ENCODE measurements around the gene CHCHD4.

CHCHD4 gene

GRCh38 chr3:14124615-14125192 lies at the start of gene CHCHD4, which contains the start of gene TMEM43:
TSS of gene CHCHD4 (minus strand) at chr3:14124870. CDS start at chr3:14124676, 194 bp downstream.
TSS of gene TMEM43 (plus strand) at chr3:14125052. CDS start at chr3:14125194, 142 bp downstream.
- Histone ChIP-seq H3K36me3 (ENCODE audit: control insufficient read depth in 2 of 2, insufficient read depth in 2 of 2, low read length in 2 of 2) (peaks cover 17 to 25% of the 10 kb centered on the region in 2 donors), H3K4me3 (ENCODE audit: low read length in 2 of 2) (peak within 1 kb of the TSS; percentile 88 to 92), H3K4me1 (ENCODE audit: control insufficient read depth in 2 of 2, insufficient read depth in 2 of 2, low read length in 2 of 2) (peaks cover 24% of the 10 kb centered on the region in 2 donors), H3K27ac (ENCODE audit: low read depth in 2 of 2, low read length in 2 of 2) (peak within 1 kb of the TSS; percentile 91 to 92), H3K9ac (ENCODE audit: low read depth in 1 of 2, low read length in 2 of 2) (peak within 1 kb of the TSS; percentile 93 to 94), H3K27me3 (ENCODE audit: control insufficient read depth in 2 of 2, insufficient read depth in 2 of 2, low read length in 2 of 2) (no peaks in the 10 kb centered on the region), H3K9me3 (ENCODE audit: control insufficient read depth in 2 of 2, low read length in 2 of 2) (no peaks in the 10 kb centered on the region)

GRCh38 chr3:14172496-14172895 lies 47.8 kb upstream of the CHCHD4 start:
- Histone ChIP-seq H3K27me3 (ENCODE audit: control insufficient read depth in 2 of 2, insufficient read depth in 2 of 2, low read length in 2 of 2) (no peaks in the 10 kb centered on the region), H3K36me3 (ENCODE audit: control insufficient read depth in 2 of 2, insufficient read depth in 2 of 2, low read length in 2 of 2) (peaks cover 47 to 50% of the 10 kb centered on the region in 2 donors), H3K4me3 (ENCODE audit: low read length in 2 of 2) (no peak overlapping the region)

GRCh38 chr3:14170531-14171159 lies 46.0 kb upstream of the CHCHD4 start:
- Histone ChIP-seq H3K4me1 (ENCODE audit: control insufficient read depth in 2 of 2, insufficient read depth in 2 of 2, low read length in 2 of 2) (no peaks in the 10 kb centered on the region), H3K9ac (ENCODE audit: low read depth in 1 of 2, low read length in 2 of 2) (no peak overlapping the region), H3K9me3 (ENCODE audit: control insufficient read depth in 2 of 2, low read length in 2 of 2) (no peaks in the 10 kb centered on the region), H3K36me3 (ENCODE audit: control insufficient read depth in 2 of 2, insufficient read depth in 2 of 2, low read length in 2 of 2) (peaks cover 64 to 69% of the 10 kb centered on the region in 2 donors), H3K27ac (ENCODE audit: low read depth in 2 of 2, low read length in 2 of 2) (no peak overlapping the region), H3K4me3 (ENCODE audit: low read length in 2 of 2) (no peak overlapping the region), H3K27me3 (ENCODE audit: control insufficient read depth in 2 of 2, insufficient read depth in 2 of 2, low read length in 2 of 2) (no peaks in the 10 kb centered on the region)

More at GRCh38 chr3:14172496-14172895, 47.8 kb upstream of the CHCHD4 start:
- Histone ChIP-seq H3K4me1 (ENCODE audit: control insufficient read depth in 2 of 2, insufficient read depth in 2 of 2, low read length in 2 of 2) (peaks cover 4 to 5% of the 10 kb centered on the region in 2 donors), H3K9ac (ENCODE audit: low read depth in 1 of 2, low read length in 2 of 2) (no peak overlapping the region), H3K9me3 (ENCODE audit: control insufficient read depth in 2 of 2, low read length in 2 of 2) (no peaks in the 10 kb centered on the region), H3K27ac (ENCODE audit: low read depth in 2 of 2, low read length in 2 of 2) (no peak overlapping the region)

- Histone ChIP-seq H3K9ac (ENCODE audit: low read depth in 1 of 2, low read length in 2 of 2) (no peak overlapping the region), H3K36me3 (ENCODE audit: control insufficient read depth in 2 of 2, insufficient read depth in 2 of 2, low read length in 2 of 2) (peaks cover 72 to 76% of the 10 kb centered on the region in 2 donors), H3K9me3 (ENCODE audit: control insufficient read depth in 2 of 2, low read length in 2 of 2) (no peaks in the 10 kb centered on the region), H3K27me3 (ENCODE audit: control insufficient read depth in 2 of 2, insufficient read depth in 2 of 2, low read length in 2 of 2) (no peaks in the 10 kb centered on the region), H3K4me3 (ENCODE audit: low read length in 2 of 2) (no peak overlapping the region), H3K4me1 (ENCODE audit: control insufficient read depth in 2 of 2, insufficient read depth in 2 of 2, low read length in 2 of 2) (no peaks in the 10 kb centered on the region), H3K27ac (ENCODE audit: low read depth in 2 of 2, low read length in 2 of 2) (no peak overlapping the region)
Observed at GRCh38 chr3:14169871-14170270, 45.2 kb upstream of the CHCHD4 start.

GRCh38 chr3:14169435-14169834 lies 44.8 kb upstream of the CHCHD4 start:
- H3K4me3 ChIP-seq (ENCODE audit: low read length in 2 of 2) = no peak overlapping the region
- no peaks in the 10 kb centered on the region for H3K4me1 ChIP-seq (ENCODE audit: control insufficient read depth in 2 of 2, insufficient read depth in 2 of 2, low read length in 2 of 2)

GRCh38 chr3:14166877-14167603 lies 42.4 kb upstream of the CHCHD4 start:
- no peak overlapping the region for H3K27ac ChIP-seq (ENCODE audit: low read depth in 2 of 2, low read length in 2 of 2)
- peaks cover 0 to 3% of the 10 kb centered on the region in 2 donors for H3K9me3 ChIP-seq (ENCODE audit: control insufficient read depth in 2 of 2, low read length in 2 of 2)
- H3K27me3 ChIP-seq (ENCODE audit: control insufficient read depth in 2 of 2, insufficient read depth in 2 of 2, low read length in 2 of 2) = no peaks in the 10 kb centered on the region
- no peak overlapping the region for H3K9ac ChIP-seq (ENCODE audit: low read depth in 1 of 2, low read length in 2 of 2)
- H3K36me3 ChIP-seq (ENCODE audit: control insufficient read depth in 2 of 2, insufficient read depth in 2 of 2, low read length in 2 of 2) = peaks cover 93 to 95% of the 10 kb centered on the region in 2 donors
- H3K4me1 ChIP-seq (ENCODE audit: control insufficient read depth in 2 of 2, insufficient read depth in 2 of 2, low read length in 2 of 2) = no peaks in the 10 kb centered on the region
- H3K4me3 ChIP-seq (ENCODE audit: low read length in 2 of 2) = no peak overlapping the region

More at GRCh38 chr3:14169435-14169834, 44.8 kb upstream of the CHCHD4 start:
- Histone ChIP-seq H3K27ac (ENCODE audit: low read depth in 2 of 2, low read length in 2 of 2) (no peak overlapping the region), H3K9ac (ENCODE audit: low read depth in 1 of 2, low read length in 2 of 2) (no peak overlapping the region), H3K27me3 (ENCODE audit: control insufficient read depth in 2 of 2, insufficient read depth in 2 of 2, low read length in 2 of 2) (no peaks in the 10 kb centered on the region), H3K36me3 (ENCODE audit: control insufficient read depth in 2 of 2, insufficient read depth in 2 of 2, low read length in 2 of 2) (peaks cover 76 to 81% of the 10 kb centered on the region in 2 donors), H3K9me3 (ENCODE audit: control insufficient read depth in 2 of 2, low read length in 2 of 2) (no peaks in the 10 kb centered on the region)

GRCh38 chr3:14162178-14162577 lies 37.5 kb upstream of the CHCHD4 start:
- Histone ChIP-seq H3K9me3 (ENCODE audit: control insufficient read depth in 2 of 2, low read length in 2 of 2) (peaks cover 3% of the 10 kb centered on the region in 2 donors), H3K9ac (ENCODE audit: low read depth in 1 of 2, low read length in 2 of 2) (no peak overlapping the region), H3K27ac (ENCODE audit: low read depth in 2 of 2, low read length in 2 of 2) (no peak overlapping the region), H3K4me1 (ENCODE audit: control insufficient read depth in 2 of 2, insufficient read depth in 2 of 2, low read length in 2 of 2) (no peaks in the 10 kb centered on the region), H3K4me3 (ENCODE audit: low read length in 2 of 2) (no peak overlapping the region), H3K36me3 (ENCODE audit: control insufficient read depth in 2 of 2, insufficient read depth in 2 of 2, low read length in 2 of 2) (peaks cover 92 to 93% of the 10 kb centered on the region in 2 donors), H3K27me3 (ENCODE audit: control insufficient read depth in 2 of 2, insufficient read depth in 2 of 2, low read length in 2 of 2) (no peaks in the 10 kb centered on the region)

- peaks cover 90 to 93% of the 10 kb centered on the region in 2 donors for H3K36me3 ChIP-seq (ENCODE audit: control insufficient read depth in 2 of 2, insufficient read depth in 2 of 2, low read length in 2 of 2)
- H3K9ac ChIP-seq (ENCODE audit: low read depth in 1 of 2, low read length in 2 of 2) = no peak overlapping the region
- H3K4me3 ChIP-seq (ENCODE audit: low read length in 2 of 2) = no peak overlapping the region
- H3K9me3 ChIP-seq (ENCODE audit: control insufficient read depth in 2 of 2, low read length in 2 of 2) = peaks cover 3% of the 10 kb centered on the region in 2 donors
- H3K27ac ChIP-seq (ENCODE audit: low read depth in 2 of 2, low read length in 2 of 2) = no peak overlapping the region
- no peaks in the 10 kb centered on the region for H3K27me3 ChIP-seq (ENCODE audit: control insufficient read depth in 2 of 2, insufficient read depth in 2 of 2, low read length in 2 of 2)
- no peaks in the 10 kb centered on the region for H3K4me1 ChIP-seq (ENCODE audit: control insufficient read depth in 2 of 2, insufficient read depth in 2 of 2, low read length in 2 of 2)
Observed at GRCh38 chr3:14161282-14161681, 36.6 kb upstream of the CHCHD4 start.

GRCh38 chr3:14159426-14159825 lies 34.8 kb upstream of the CHCHD4 start:
- H3K9ac ChIP-seq (ENCODE audit: low read depth in 1 of 2, low read length in 2 of 2) = no peak overlapping the region
- no peak overlapping the region for H3K4me3 ChIP-seq (ENCODE audit: low read length in 2 of 2)
- H3K4me1 ChIP-seq (ENCODE audit: control insufficient read depth in 2 of 2, insufficient read depth in 2 of 2, low read length in 2 of 2) = no peaks in the 10 kb centered on the region
- H3K36me3 ChIP-seq (ENCODE audit: control insufficient read depth in 2 of 2, insufficient read depth in 2 of 2, low read length in 2 of 2) = peaks cover 76 to 78% of the 10 kb centered on the region in 2 donors
- peaks cover 3% of the 10 kb centered on the region in 2 donors for H3K9me3 ChIP-seq (ENCODE audit: control insufficient read depth in 2 of 2, low read length in 2 of 2)
- H3K27me3 ChIP-seq (ENCODE audit: control insufficient read depth in 2 of 2, insufficient read depth in 2 of 2, low read length in 2 of 2) = no peaks in the 10 kb centered on the region
- H3K27ac ChIP-seq (ENCODE audit: low read depth in 2 of 2, low read length in 2 of 2) = no peak overlapping the region

- Histone ChIP-seq H3K4me1 (ENCODE audit: control insufficient read depth in 2 of 2, insufficient read depth in 2 of 2, low read length in 2 of 2) (no peaks in the 10 kb centered on the region), H3K9ac (ENCODE audit: low read depth in 1 of 2, low read length in 2 of 2) (no peak overlapping the region), H3K27ac (ENCODE audit: low read depth in 2 of 2, low read length in 2 of 2) (no peak overlapping the region)
Observed at GRCh38 chr3:14158370-14158769, 33.7 kb upstream of the CHCHD4 start.

More at GRCh38 chr3:14158370-14158769, 33.7 kb upstream of the CHCHD4 start:
- no peaks in the 10 kb centered on the region for H3K27me3 ChIP-seq (ENCODE audit: control insufficient read depth in 2 of 2, insufficient read depth in 2 of 2, low read length in 2 of 2)
- peaks cover 3% of the 10 kb centered on the region in 2 donors for H3K9me3 ChIP-seq (ENCODE audit: control insufficient read depth in 2 of 2, low read length in 2 of 2)
- peaks cover 72 to 77% of the 10 kb centered on the region in 2 donors for H3K36me3 ChIP-seq (ENCODE audit: control insufficient read depth in 2 of 2, insufficient read depth in 2 of 2, low read length in 2 of 2)
- no peak overlapping the region for H3K4me3 ChIP-seq (ENCODE audit: low read length in 2 of 2)
